Adrenal gland (tissue), 12 donors: ENCODE results near the gene FOXN3. TPM values are rescaled to one million over a fixed set of nuclear protein-coding genes. Genes with fewer than 3 reads are reported as not detected.

Experiments used
- DNase-seq, 7 donors: peaks; one replicate each; pipeline ENCODE4 v3.0.0-alpha.2; 2019 to 2020
- H3K27ac ChIP-seq, 5 donors: fragments of 200-600 bp; sonication (generic) in 4 of 5; 1 replicate in 3 of 5; 2 replicates in 2 of 5; pipeline versions ENCODE4 v1.5.1 to v1.8.0; 2016 to 2020; ENCODE audit warnings: mild to moderate bottlenecking in 1 of 5
- H3K27me3 ChIP-seq: fragments of 200-600 bp; 2 replicates; pipeline ENCODE4 v1.8.0; 2021
- H3K36me3 ChIP-seq, 2 donors: fragments of 200-600 bp; replicated peaks in 1 of 2; 1 replicate in 1 of 2; 2 replicates in 1 of 2; pipeline versions ENCODE4 v1.5.1 to v1.8.0; 2018 to 2022
- H3K4me1 ChIP-seq, 2 donors: fragments of 200-600 bp; replicated peaks in 1 of 2; 1 replicate in 1 of 2; 2 replicates in 1 of 2; pipeline versions ENCODE4 v1.5.1 to v1.8.0; 2018 to 2021
- H3K4me3 ChIP-seq, 4 donors: fragments of 200-600 bp; sonication (generic) in 3 of 4; one replicate each; pipeline ENCODE4 v1.5.1; 2016 to 2018
- H3K9me3 ChIP-seq, 3 donors: fragments of 200-600 bp; sonication (generic) in 1 of 3; replicated peaks in 1 of 3; 1 replicate in 2 of 3; 2 replicates in 1 of 3; pipeline versions ENCODE4 v1.5.1 to v1.8.0; 2016 to 2021
- CTCF ChIP-seq, 6 experiments: fragments of 450-650 bp in 4 of 6; fragments of 200-600 bp in 2 of 6; sonication (generic) in 1 of 6; IDR thresholded peaks; 1 replicate in 5 of 6; 2 replicates in 1 of 6; pipeline versions ENCODE4 v1.5.1 to v1.8.0; 2016 to 2021; ENCODE audit warnings: antibody characterized with exemption in 6 of 6, mild to moderate bottlenecking in 2 of 6, moderate library complexity in 1 of 6
- POLR2A ChIP-seq, 2 donors: fragments of 450-650 bp; IDR thresholded peaks; one replicate each; pipeline ENCODE4 v1.6.1; 2017; ENCODE audit warnings: antibody characterized with exemption in 2 of 2, mild to moderate bottlenecking in 2 of 2, moderate library complexity in 1 of 2
- WGBS, 4 donors: extraction: QIAGEN DNeasy Blood & Tissue Kit in 2 of 4; methylation state at CpG; one replicate each; pipeline versions ENCODE4 v1.1.5 to v1.1.7; 2013 to 2017; 5-methylcytosine and 5-hydroxymethylcytosine counted together
- intact Hi-C, 2 donors: fragments of 100-400 bp; cut with DNase I; formaldehyde crosslinking; loops; one replicate each; pipeline versions ENCODE4 v1.14.1 to v1.15.0; 2022 to 2023
- polyA plus RNA-seq, 3 donors: library from polyadenylated mRNA; stranded (reverse); fragments of 200-250 nt in 2 of 3; fragments of 350-450 nt in 1 of 3; fragmentation: Illumina TruSeq in 1 of 3; extraction: RNeasy Lipid Tissue Mini Kit (QIAGEN cat#74804) in 1 of 3; gene quantifications; one replicate each; pipeline ENCODE4 v1.2.3, GENCODE V29; 2013 to 2014
- total RNA-seq, 9 donors: library from RNA; depleted of rRNA in 4 of 9; stranded (reverse); fragments of >200 nt in 4 of 9; fragments of 120-200 nt in 1 of 9; fragmentation: NEBNext Ultra II Directional in 1 of 9; extraction: Animal tissue kit (Norgen Biotek cat#: 25700) in 1 of 9; gene quantifications; one replicate each; pipeline versions ENCODE4 v1.1.0 to v1.2.4, GENCODE V29; 2013 to 2023
- donor health status: healthy with polysubstance abuse.
- donor health status: Bipolar disorder and iron deficiency.
- donor health status: DM: yes; HTN: yes; CAD: no.
- donor health status: DM: no; HTN: no; CAD: no.
- donor health status: DM: no; HTN: no; CAD: no.
- donor health status: DM: yes; HTN: yes; CAD: no.

Gene FOXN3
- total and polyA plus RNA-seq, 12 donors = 10.7 to 131 (median 96.8) TPM

- WGBS, 4 donors = 96 to 98% (median 96%) methylated on average over 10 to 14 of the region's 14 CpGs
- no peaks in the 10 kb centered on the region for H3K36me3 ChIP-seq
- no peak overlapping the region for H3K27ac ChIP-seq
- TF ChIP-seq POLR2A (IDR thresholded peaks at IDR 0.05) = no peak
- no peak for TF ChIP-seq CTCF (IDR thresholded peaks at IDR 0.05)
- no peak for DNase-seq
- intact Hi-C loops = loop anchor here in 1 of 2 donors (10.0 kb wide), 2 partner anchors 54 to 234 kb away; partner anchors contain the start of gene FOXN3
- H3K4me3 ChIP-seq = no peak overlapping the region
- peaks cover 1 to 15% of the 10 kb centered on the region in 2 donors for H3K4me1 ChIP-seq
- H3K9me3 ChIP-seq = no peaks in the 10 kb centered on the region
- no peaks in the 10 kb centered on the region for H3K27me3 ChIP-seq
Measured at GRCh38 chr14:89180546-89180945, 236.5 kb downstream of the FOXN3 start.

- intact Hi-C loops = loop anchor here in 1 of 2 donors (10.0 kb wide), 3 partner anchors 55 to 235 kb away; partner anchors contain the start of gene FOXN3
- no peaks in the 10 kb centered on the region for H3K36me3 ChIP-seq
- H3K9me3 ChIP-seq = no peaks in the 10 kb centered on the region
- H3K27me3 ChIP-seq = no peaks in the 10 kb centered on the region
- no peak overlapping the region for H3K4me3 ChIP-seq
- TF ChIP-seq CTCF (IDR thresholded peaks at IDR 0.05) = no peak
- TF ChIP-seq POLR2A (IDR thresholded peaks at IDR 0.05) = no peak
- H3K27ac ChIP-seq = no peak overlapping the region
- no peak for DNase-seq
- 87 to 97% (median 92%) methylated on average over 13 of the region's 13 CpGs for WGBS, 4 donors
- peaks cover 0 to 9% of the 10 kb centered on the region in 2 donors for H3K4me1 ChIP-seq
Measured at GRCh38 chr14:89179891-89180404, 237.1 kb downstream of the FOXN3 start.

GRCh38 chr14:89178800-89179535 lies 238.1 kb downstream of the FOXN3 start:
- intact Hi-C loops = loop anchor here in 1 of 2 donors (10.0 kb wide), 1 partner anchor 144 kb away; no protein-coding TSS in a partner anchor
- Histone ChIP-seq H3K4me1 (peaks cover 0 to under 1% of the 10 kb centered on the region in 2 donors), H3K27ac (peak overlapping the region in 1 of 5 donors; percentile 0), H3K9me3 (no peaks in the 10 kb centered on the region), H3K36me3 (no peaks in the 10 kb centered on the region), H3K4me3 (no peak overlapping the region), H3K27me3 (no peaks in the 10 kb centered on the region)
- peak in 1 of 7 donors; percentile 37 for DNase-seq
- no peak for TF ChIP-seq CTCF (IDR thresholded peaks at IDR 0.05)
- TF ChIP-seq POLR2A (IDR thresholded peaks at IDR 0.05) = no peak
- 42 to 57% (median 46%) methylated on average over 7 of the region's 7 CpGs for WGBS, 4 donors

- TF ChIP-seq POLR2A (IDR thresholded peaks at IDR 0.05) = no peak
- 92 to 97% (median 94%) methylated on average over 2 of the region's 2 CpGs for WGBS, 4 donors
- Histone ChIP-seq H3K27ac (no peak overlapping the region), H3K4me3 (no peak overlapping the region), H3K9me3 (no peaks in the 10 kb centered on the region), H3K36me3 (no peaks in the 10 kb centered on the region), H3K4me1 (no peaks in the 10 kb centered on the region), H3K27me3 (no peaks in the 10 kb centered on the region)
- DNase-seq = no peak
- intact Hi-C loops = loop anchor here in 1 of 2 donors (10.0 kb wide), 1 partner anchor 144 kb away; no protein-coding TSS in a partner anchor
Measured at GRCh38 chr14:89178376-89178775, 238.7 kb downstream of the FOXN3 start.
